Activated naive CD4-positive, alpha-beta T cell treated with anti-CD3 and anti-CD28 coated beads, Interleukin-2, amount 50 U/mL, for 72 hours (primary cell): ENCODE results near the gene MOSPD3. TPM values are rescaled to one million over a fixed set of nuclear protein-coding genes. Genes with fewer than 3 reads are reported as not detected.

Experiments used
- ATAC-seq, 2 donors: fragments of 150-1000 bp; cut with Tn5 transposase; 2 replicates each; pipeline ENCODE4 v1.10.0; 2021; ENCODE audit warnings: mild to moderate bottlenecking in 2 of 2, moderate library complexity in 2 of 2
- DNase-seq, 2 donors: peaks; one replicate each; pipeline ENCODE4 v3.0.0; 2021 to 2022; ENCODE audit warnings: low spot score in 2 of 2
- H3K27ac Mint-ChIP-seq, 2 donors: one replicate each; pipeline ENCODE4 v1.8.0; 2022; ENCODE audit warnings: mild to moderate bottlenecking in 2 of 2, mixed read lengths in 2 of 2
- H3K36me3 Mint-ChIP-seq, 2 donors: one replicate each; pipeline ENCODE4 v1.8.0; 2022; ENCODE audit warnings: mixed read lengths in 2 of 2
- H3K9me3 Mint-ChIP-seq, 2 donors: one replicate each; pipeline ENCODE4 v1.8.0; 2022; ENCODE audit warnings: mixed read lengths in 2 of 2
- total RNA-seq, 2 donors: library from RNA; stranded (reverse); gene quantifications; one replicate each; pipeline ENCODE4 v1.2.3, GENCODE V29; 2022

Gene MOSPD3
- total RNA-seq, 2 donors from 2014 or later, result 20.7 to 28.0 TPM

DNA sequence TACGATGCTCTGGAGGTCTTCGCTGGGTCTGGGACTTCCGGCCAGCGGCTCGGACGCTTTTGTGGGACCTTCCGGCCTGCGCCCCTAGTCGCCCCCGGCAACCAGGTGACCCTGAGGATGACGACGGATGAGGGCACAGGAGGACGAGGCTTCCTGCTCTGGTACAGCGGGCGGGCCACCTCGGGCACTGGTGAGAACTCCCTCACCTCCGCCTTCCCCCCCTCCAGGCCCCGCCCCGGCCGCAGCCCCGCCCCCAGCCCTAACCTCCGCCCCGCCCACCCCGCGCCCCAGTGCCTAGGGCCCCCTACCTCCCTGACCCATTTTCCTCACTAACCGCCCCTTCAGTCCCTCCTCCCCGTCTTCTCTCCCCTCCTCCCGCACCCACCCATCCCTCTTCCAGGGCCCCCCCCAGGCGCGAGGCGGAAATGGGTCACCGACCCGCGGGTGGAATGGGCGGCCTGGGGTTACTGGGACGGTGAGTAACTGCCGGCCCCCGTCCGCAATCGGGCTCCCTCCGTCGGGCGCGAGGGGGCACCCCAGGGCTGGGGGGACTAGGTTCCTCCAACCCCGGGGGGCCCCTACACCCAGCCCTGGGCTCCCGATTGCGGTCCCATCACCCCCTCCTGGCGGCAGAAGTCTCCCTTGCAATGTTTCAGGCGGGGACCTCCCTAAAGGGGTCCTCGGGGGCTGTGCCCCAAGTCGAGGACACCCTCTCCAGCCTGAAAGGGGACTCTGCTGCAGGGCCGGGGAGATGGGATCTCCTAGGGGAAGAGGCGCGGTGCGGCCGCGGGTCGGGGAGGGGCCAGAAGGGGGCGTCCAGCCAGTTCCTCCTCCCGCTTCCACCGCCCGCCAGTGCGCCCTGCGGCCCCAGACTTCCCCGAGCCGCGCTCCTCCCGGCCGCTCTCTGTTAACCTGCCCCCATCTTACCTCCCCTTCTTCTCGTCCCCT, 8.0 kb upstream of the MOSPD3 start:
- Mint-ChIP-seq H3K27ac (peak overlapping the region; percentile 73 to 87), H3K36me3 (no peaks in the 10 kb centered on the region), H3K9me3 (no peaks in the 10 kb centered on the region)
- ATAC-seq, result peak; percentile 75 to 78
- DNase-seq, result peak; percentile 71 to 84

DNA sequence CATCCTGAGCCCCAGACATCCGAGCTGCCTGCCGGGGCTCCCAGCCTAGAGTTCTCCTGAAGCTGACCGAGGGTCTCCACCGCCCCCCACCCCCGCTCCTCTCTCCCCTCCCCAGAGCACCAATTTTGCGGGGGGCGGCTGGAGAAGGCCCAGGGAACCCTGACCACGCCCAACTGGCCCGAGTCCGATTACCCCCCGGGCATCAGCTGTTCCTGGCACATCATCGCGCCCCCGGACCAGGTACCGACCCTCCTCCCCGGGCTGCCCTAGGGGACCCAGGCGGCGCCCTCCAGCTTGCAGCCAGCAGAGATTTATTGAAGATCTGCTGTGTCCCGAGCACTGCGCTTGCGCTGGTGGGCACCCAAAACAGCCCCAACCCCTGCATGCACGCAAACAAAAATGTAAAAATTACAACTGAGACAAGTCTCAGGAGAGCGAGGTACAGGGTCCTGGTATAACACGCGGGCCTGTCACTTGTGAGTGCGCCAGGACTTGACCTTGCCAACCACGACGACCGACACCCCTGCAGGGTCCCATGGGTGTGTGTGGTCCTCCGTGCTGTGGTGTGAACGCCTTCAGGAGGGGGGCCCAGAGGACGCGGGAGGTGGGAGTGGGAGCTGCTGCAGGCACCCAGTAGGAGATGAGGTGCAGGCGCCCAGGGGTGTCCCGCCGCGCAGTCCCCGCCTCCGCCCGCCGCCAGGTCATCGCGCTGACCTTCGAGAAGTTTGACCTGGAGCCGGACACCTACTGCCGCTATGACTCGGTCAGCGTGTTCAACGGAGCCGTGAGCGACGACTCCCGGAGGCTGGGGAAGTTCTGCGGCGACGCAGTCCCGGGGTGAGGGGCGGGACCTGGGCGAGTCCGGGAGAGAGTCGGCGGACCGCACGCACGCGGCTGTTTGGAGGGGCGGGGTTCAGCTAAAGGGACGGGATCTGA, 7.1 kb upstream of the MOSPD3 start:
- H3K36me3 Mint-ChIP-seq, result no peaks in the 10 kb centered on the region
- ATAC-seq, result peak; percentile 28 to 44
- peak overlapping the region in 1 of 2 donors; percentile 73 for H3K27ac Mint-ChIP-seq

DNA sequence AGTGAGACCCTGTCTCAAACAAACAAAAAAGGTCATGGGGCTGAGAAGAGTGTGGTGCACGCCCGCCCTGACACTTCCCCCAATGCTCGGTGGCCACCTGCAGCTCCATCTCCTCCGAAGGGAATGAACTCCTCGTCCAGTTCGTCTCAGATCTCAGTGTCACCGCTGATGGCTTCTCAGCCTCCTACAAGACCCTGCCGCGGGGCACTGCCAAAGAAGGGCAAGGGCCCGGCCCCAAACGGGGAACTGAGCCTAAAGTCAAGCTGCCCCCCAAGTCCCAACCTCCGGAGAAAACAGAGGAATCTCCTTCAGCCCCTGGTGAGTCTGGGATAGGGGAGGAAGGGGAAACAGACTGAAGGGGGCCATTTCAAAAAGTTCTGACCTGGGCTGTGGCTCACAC, 6.0 kb upstream of the MOSPD3 start:
- Mint-ChIP-seq H3K27ac (no peak overlapping the region), H3K9me3 (no peaks in the 10 kb centered on the region), H3K36me3 (no peaks in the 10 kb centered on the region)
- DNase-seq (no peak), ATAC-seq (no peak)

More for the DNA sequence above, 7.1 kb upstream of the MOSPD3 start:
- H3K9me3 Mint-ChIP-seq, result no peaks in the 10 kb centered on the region
- DNase-seq, result peak in 1 of 2 donors; percentile 53

DNA sequence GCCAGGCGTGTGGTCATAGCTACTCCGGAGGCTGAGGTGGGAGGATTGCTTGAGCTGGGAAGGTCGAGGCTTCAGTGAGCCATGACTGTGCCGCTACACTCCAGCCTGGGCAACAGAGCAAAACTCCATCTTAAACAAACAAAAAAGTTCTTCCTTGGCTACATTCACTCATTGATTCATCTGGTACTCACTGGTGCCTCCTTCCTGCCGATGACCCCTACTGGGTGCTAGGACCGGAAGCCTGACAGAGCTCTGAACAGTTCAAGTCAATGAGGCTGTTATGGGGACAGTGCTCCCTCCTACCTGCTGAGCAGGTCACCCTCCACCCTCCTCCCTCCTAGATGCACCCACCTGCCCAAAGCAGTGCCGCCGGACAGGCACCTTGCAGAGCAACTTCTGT, 5.2 kb upstream of the MOSPD3 start:
- ATAC-seq, result no peak
- no peaks in the 10 kb centered on the region for H3K9me3 Mint-ChIP-seq
- DNase-seq, result no peak
- H3K27ac Mint-ChIP-seq, result no peak overlapping the region
- H3K36me3 Mint-ChIP-seq, result no peaks in the 10 kb centered on the region

DNA sequence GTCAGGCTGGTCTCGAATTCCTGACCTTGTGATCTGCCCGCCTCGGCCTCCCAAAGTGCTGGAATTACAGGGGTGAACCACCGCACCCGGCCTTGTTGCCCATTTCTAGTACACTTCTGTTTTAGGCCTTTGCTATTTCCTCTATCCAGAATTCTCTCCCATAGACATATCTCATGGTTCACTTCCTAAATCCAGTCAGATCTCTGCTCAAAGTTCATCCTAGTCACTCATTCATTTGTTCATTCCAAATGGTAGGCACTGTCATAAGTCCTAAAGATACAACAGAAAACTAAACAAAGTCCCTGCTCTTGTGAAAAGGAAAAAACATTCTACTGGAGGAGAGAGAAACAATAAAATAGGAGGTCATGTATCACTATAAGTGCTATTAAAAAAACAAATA, 2.4 kb upstream of the MOSPD3 start:
- Mint-ChIP-seq H3K27ac (peak overlapping the region in 1 of 2 donors; percentile 16), H3K9me3 (no peaks in the 10 kb centered on the region), H3K36me3 (no peaks in the 10 kb centered on the region)
- DNase-seq (no peak), ATAC-seq (no peak)

DNA sequence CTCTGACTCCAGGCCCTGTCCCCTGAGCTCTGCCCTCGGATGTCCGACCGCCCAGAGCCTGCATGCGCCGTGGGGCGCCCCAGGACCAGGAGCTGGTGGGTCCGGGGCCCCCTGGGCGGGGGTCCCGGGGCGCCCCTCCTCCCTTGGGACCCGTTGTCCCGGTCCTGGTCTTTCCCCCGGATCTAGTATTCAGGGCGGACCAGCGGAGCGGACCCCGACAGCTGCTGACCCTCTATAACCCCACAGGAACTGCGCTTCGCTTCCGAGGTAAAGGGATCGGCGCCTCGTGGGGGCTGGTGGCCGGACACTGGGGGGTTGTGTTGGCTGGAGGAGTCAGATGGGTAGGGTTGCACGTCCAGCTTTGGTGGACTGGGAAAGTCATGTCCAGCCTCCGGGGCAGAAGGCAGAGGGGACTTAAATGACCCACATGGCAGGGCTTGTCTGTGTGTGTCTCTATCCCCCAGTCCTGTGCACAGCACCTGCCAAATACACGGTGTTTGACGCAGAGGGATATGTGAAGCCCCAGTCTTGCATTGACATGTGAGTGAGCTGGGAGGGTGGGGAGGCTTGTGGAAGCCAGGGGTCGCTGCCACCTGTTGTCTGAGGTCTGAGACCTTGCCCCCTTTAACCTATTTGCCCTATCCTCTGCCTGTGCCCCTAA, 520 bp downstream of the MOSPD3 start:
- H3K27ac Mint-ChIP-seq, result peak overlapping the region in 1 of 2 donors; percentile 92
- H3K36me3 Mint-ChIP-seq, result no peaks in the 10 kb centered on the region
- DNase-seq (no peak), ATAC-seq (peak; percentile 1 to 2)
- H3K9me3 Mint-ChIP-seq, result no peaks in the 10 kb centered on the region

DNA sequence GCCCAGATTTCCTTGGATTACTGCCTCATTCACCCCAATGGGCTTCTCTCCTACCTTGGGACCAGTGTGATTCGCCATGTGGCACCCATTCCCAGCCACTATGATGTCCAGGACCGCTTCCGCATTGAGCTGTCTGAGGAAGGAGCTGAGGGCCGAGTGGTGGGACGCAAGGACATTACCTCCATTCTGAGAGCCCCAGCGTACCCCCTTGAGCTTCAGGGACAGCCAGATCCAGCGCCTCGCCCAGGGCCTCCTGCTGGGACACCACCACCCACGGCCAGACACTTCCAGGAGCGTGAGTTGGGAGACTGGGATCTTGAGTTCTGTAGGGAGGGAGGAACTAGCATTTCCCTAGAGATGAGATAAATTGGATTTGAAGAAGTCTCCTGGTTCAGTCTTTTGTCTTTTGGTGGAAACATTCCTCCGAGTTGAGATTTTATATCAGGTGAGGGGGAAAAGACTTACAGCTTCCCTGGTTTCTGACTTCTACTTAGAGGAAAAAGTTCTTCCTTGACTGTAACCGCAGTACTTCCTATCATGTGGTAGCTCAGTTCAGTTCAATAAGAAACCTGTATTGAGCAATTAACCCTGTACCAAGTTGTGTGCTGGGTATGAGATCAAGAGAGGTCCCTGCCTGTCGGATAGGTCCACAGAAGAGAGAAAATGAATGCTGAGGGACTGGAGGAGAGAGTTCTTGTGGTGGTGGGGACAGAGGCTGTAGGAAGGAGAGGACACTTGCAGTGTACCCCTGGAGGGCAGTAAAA, 1.3 kb downstream of the MOSPD3 start:
- no peak for DNase-seq
- no peak for ATAC-seq
- H3K9me3 Mint-ChIP-seq, result no peaks in the 10 kb centered on the region
- H3K27ac Mint-ChIP-seq, result peak overlapping the region in 1 of 2 donors; percentile 10
- no peaks in the 10 kb centered on the region for H3K36me3 Mint-ChIP-seq

DNA sequence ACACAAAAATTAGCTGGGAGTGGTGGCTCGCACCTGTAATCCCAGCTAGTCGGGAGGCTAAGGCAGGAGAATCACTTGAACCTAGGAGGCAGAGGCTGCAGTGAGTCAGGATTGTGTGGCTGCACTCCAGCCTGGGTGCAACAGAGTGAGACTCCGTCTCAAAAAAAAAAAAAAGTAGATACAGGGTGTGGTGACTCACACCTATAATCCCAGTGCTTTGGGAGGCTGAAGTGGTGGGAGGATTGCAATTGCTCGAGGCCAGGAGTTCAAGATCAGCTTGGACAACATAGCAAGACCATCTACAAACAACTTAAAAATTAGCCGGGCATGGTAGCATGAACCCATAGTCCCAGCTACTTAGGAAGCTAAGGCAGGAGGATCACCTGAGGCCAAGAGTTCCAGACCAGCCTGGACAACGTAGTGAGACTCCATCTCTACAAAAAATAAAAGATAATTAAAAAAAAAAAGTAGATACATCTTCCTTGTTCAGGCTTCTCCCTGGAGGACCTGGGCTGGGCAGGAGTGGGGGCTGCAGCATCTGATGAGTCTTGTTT, 2.0 kb downstream of the MOSPD3 start:
- DNase-seq (no peak), ATAC-seq (no peak)
- peak overlapping the region in 1 of 2 donors; percentile 10 for H3K27ac Mint-ChIP-seq
- no peaks in the 10 kb centered on the region for H3K36me3 Mint-ChIP-seq
- no peaks in the 10 kb centered on the region for H3K9me3 Mint-ChIP-seq

DNA sequence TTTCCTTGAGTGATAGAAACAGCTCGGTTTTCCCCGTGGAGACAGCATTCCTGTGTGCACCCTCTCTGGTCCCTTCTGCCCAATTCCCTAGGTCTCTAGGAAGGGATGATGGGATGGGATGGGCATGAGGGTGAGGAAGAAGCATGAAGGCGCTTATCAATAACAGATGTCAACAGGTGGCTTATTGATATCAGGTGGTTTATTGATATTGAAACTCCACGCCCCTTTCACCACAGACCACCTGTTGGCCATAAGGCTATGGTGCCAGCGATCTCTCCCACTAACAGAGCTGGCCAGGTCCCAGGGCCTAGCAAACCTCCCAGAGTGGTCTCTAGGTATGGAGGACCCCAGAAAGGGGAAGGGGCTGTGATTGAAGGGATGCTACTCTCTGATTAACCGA, 7.9 kb downstream of the MOSPD3 start:
- no peak overlapping the region for H3K27ac Mint-ChIP-seq
- no peak for DNase-seq
- peaks cover 0 to 5% of the 10 kb centered on the region in 2 donors for H3K36me3 Mint-ChIP-seq
- no peak for ATAC-seq
- no peaks in the 10 kb centered on the region for H3K9me3 Mint-ChIP-seq

DNA sequence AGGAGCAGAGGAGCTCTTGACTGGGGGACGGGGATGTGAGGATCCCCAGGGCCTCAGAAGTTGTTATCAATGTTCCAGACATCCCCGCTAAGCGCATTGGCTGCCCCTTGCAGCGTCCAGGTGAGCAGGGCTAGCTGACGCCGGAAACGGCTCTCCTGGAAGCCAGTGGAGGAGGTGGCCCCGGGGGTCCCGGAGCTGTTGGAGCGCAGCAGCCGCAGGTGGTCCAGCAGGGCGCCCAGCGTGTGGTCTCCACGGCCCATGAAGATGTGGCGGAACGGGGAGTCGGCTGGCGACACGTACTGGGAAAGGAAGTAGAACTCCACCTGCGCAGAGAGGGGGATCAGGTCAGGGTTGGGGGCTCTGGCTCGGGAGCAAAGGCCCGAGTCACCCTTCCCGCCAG, 8.5 kb downstream of the MOSPD3 start:
- ATAC-seq, result no peak
- Mint-ChIP-seq H3K27ac (peak overlapping the region in 1 of 2 donors; percentile 56), H3K9me3 (no peaks in the 10 kb centered on the region), H3K36me3 (peaks cover 0 to 5% of the 10 kb centered on the region in 2 donors)
- no peak for DNase-seq

DNA sequence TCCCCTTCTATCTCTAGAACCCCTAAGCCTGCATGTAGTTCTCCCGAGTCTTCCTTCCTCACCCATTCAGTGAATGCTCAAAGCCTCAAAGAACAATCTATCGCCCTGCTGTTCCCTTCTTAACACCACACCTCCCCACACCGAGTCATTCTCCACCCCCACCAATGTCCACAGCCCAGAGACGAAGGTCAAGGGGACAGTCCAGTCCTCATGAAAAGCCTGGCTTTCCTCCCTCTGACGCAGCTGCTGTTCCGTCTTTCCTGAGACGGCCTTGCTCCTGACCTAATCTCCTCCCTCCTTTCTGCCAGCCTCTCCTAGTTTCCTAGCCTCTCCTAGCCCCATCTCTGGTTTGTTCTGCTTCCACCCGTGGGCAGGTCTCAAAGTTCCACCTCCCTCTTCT, 9.2 kb downstream of the MOSPD3 start:
- H3K36me3 Mint-ChIP-seq, result peaks cover 0 to 5% of the 10 kb centered on the region in 2 donors
- H3K27ac Mint-ChIP-seq, result peak overlapping the region in 1 of 2 donors; percentile 1
- DNase-seq (no peak), ATAC-seq (no peak)
- H3K9me3 Mint-ChIP-seq, result no peaks in the 10 kb centered on the region

DNA sequence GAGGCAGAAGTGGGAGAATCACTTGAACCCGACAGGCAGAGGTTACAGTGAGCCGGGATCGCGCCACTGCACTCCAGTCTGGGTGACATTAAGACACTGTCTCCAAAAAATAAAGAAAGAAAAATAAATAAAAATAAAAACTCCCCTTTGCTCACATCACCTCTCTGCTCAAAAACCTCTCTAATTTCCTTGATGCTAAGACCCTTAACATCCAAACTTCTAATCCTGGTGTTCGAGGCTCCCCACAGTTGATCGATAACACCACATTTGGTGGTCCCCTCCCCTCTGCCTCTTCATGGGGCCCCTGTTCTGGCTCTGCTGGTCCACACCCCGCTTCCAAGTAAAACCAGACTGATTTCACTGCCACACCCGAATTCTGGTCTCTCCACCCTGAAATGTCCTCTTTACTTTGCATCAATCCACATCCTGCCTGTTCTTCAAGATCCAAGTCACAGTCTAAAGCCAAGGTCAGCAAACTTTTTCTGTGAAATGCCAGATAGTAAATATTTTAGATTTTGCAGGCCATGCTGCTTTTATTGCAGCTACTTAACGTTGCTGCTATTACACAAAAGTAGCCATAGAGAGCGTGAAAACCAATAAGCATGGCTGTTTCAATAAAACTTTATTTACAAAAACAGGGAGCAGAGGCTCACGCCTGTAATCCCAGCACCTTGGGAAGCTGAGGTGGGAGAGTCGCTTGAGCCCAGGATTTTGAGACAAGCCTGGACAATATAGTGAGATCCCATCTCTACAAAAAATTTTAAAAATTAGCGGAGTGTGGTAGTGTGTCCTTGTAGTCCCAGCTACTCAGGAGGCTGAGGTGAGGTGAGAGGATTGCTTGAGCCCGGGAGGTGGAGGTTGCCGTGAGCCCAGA, 11.8 kb downstream of the MOSPD3 start:
- ATAC-seq (no peak), DNase-seq (no peak)
- Mint-ChIP-seq H3K9me3 (no peaks in the 10 kb centered on the region), H3K27ac (peak overlapping the region in 1 of 2 donors; percentile 4), H3K36me3 (peaks cover 0 to 10% of the 10 kb centered on the region in 2 donors)

DNA sequence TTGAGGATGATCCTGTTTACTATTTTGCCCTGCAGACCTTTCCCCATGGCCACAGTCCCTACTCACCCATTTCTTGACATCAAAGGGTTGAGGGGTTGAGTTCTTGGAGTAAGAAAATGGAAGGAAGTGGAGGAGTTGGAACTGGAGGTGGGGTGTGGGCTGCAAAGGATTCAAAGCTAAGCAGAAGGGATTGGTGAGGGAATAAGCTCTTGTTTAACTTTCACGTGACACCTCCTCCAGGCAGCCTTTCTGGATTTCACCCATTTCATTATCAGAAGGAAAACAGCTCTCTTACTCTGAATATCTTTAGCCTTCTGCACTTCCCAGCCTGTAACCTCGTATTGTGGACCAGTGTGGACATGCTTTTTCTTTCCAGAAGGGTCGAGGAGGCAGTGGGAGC, 13.7 kb downstream of the MOSPD3 start:
- peak overlapping the region in 1 of 2 donors; percentile 65 for H3K27ac Mint-ChIP-seq
- no peaks in the 10 kb centered on the region for H3K9me3 Mint-ChIP-seq
- ATAC-seq (no peak), DNase-seq (no peak)
- H3K36me3 Mint-ChIP-seq, result peaks cover 0 to 10% of the 10 kb centered on the region in 2 donors

DNA sequence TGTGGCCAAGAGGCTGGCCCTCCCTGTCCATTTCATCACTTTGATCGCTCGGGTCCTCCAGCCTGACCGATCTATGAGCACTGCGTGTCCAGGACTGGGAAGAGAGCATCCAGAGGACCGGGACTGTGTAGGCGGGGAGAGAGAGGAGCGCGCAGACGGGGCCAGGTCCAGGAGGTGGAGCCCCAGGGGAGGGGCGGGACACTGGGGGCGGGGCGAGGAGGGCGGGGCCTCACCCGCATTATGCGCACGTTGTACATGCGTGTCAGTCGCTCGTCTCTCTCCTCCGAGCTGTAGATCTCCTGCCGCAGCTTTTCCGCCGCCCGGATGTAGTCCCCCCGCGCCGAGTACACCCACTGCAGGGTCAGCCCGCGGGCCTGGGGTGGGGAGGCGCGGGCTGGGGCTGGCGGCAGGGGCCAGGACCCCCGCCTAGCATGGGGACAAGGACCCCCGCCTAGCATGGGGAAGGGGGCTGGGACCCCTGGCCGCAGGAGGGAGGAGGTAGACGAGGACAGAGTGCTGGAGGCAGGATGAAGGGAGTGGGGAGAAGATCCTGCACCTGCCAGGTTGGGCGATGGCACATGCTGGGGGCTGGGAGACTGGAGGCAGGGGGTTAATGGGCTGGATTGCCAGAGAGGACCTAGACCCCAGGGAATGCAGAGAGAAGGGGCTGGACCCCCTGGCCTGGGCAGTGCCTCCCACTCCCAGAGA, 14.3 kb downstream of the MOSPD3 start:
- DNase-seq, result peak; percentile 79 to 81
- H3K36me3 Mint-ChIP-seq, result peaks cover 0 to 10% of the 10 kb centered on the region in 2 donors
- H3K27ac Mint-ChIP-seq, result peak overlapping the region; percentile 50 to 65
- ATAC-seq, result peak; percentile 98 to 99
- H3K9me3 Mint-ChIP-seq, result no peaks in the 10 kb centered on the region
